Natural killer cell (primary cell): Measurements from ENCODE around the gene MYBPH. TPM values are rescaled to one million over a fixed set of nuclear protein-coding genes. Genes with fewer than 3 reads are reported as not detected.

Experiments
- ATAC-seq, 3 donors: fragments of 150-1000 bp in 2 of 3; fragments of 200-7000 bp in 1 of 3; cut with Tn5 transposase; 1 replicate in 1 of 3; 2 replicates in 2 of 3; pipeline ENCODE4 v1.10.0; 2021; ENCODE audit warnings: mild to moderate bottlenecking in 2 of 3, moderate library complexity in 2 of 3
- DNase-seq, 2 donors: peaks; one replicate each; pipeline versions ENCODE4 v3.0.0 to v3.0.0-alpha.2; 2013 to 2021; ENCODE audit warnings: mixed read lengths in 1 of 2
- H3K27ac ChIP-seq: one replicate; pipeline ENCODE4 v1.5.1; 2013; ENCODE audit warnings: mild to moderate bottlenecking, low read length
- H3K27me3 ChIP-seq: one replicate; pipeline ENCODE4 v1.6.1; 2013; ENCODE audit warnings: low read length; ENCODE audit not compliant: control insufficient read depth, insufficient read depth
- H3K36me3 ChIP-seq: one replicate; pipeline ENCODE4 v1.6.1; 2013; ENCODE audit warnings: low read length; ENCODE audit not compliant: control insufficient read depth, insufficient read depth
- H3K4me1 ChIP-seq: one replicate; pipeline ENCODE4 v1.6.1; 2013; ENCODE audit warnings: low read length; ENCODE audit not compliant: control insufficient read depth, insufficient read depth
- H3K4me3 ChIP-seq: one replicate; pipeline ENCODE4 v1.5.1; 2013; ENCODE audit warnings: low read length
- H3K9me3 ChIP-seq: one replicate; pipeline ENCODE4 v1.6.1; 2013; ENCODE audit warnings: low read length; ENCODE audit not compliant: control insufficient read depth, insufficient read depth
- H3K27ac Mint-ChIP-seq, 2 donors: one replicate each; pipeline ENCODE4 v1.8.0; 2022; ENCODE audit warnings: mild to moderate bottlenecking in 2 of 2, mixed read lengths in 2 of 2, moderate library complexity in 1 of 2
- H3K27me3 Mint-ChIP-seq, 2 donors: one replicate each; pipeline ENCODE4 v1.8.0; 2022; ENCODE audit warnings: low read depth in 2 of 2, mixed read lengths in 2 of 2
- H3K36me3 Mint-ChIP-seq: one replicate; pipeline ENCODE4 v1.8.0; 2022; ENCODE audit warnings: mixed read lengths
- H3K4me1 Mint-ChIP-seq, 2 donors: one replicate each; pipeline ENCODE4 v1.8.0; 2022; ENCODE audit warnings: mixed read lengths in 2 of 2
- H3K4me3 Mint-ChIP-seq: one replicate; pipeline ENCODE4 v1.8.0; 2022; ENCODE audit warnings: mild to moderate bottlenecking, moderate library complexity, mixed read lengths
- H3K9me3 Mint-ChIP-seq, 2 donors: one replicate each; pipeline ENCODE4 v1.8.0; 2022; ENCODE audit warnings: mixed read lengths in 2 of 2
- CTCF ChIP-seq: fragments of 200-600 bp; IDR thresholded peaks from one replicate; pipeline ENCODE4 v1.8.0; 2022; ENCODE audit warnings: antibody characterized with exemption
- WGBS: methylation state at CpG from one replicate; pipeline ENCODE4 v1.1.7; 2013; ENCODE audit warnings: missing lambda C conversion rate; ENCODE audit not compliant: insufficient coverage; 5-methylcytosine and 5-hydroxymethylcytosine counted together
- intact Hi-C: fragments of 100-400 bp; cut with micrococcal nuclease; formaldehyde crosslinking; loops from one replicate; pipeline ENCODE4 v1.14.2; 2022
- total RNA-seq, 4 donors: library from RNA; stranded (reverse); fragments of 120-200 nt in 1 of 4; gene quantifications; one replicate each; pipeline versions ENCODE4 v1.2.3 to v1.2.4, GENCODE V29; 2013 to 2022

Gene MYBPH
- total RNA-seq, 3 donors from 2014 or later (not counting 1 experiment from before 2014, with no cell fraction given) = not detected

GRCh38 chr1:203197625-203198024 lies 22.0 kb upstream of the MYBPH start:
- H3K4me1 Mint-ChIP-seq = no peaks in the 10 kb centered on the region
- ATAC-seq = no peak
- no peak overlapping the region for H3K4me3 Mint-ChIP-seq
- H3K4me1 ChIP-seq = peaks cover 5% of the 10 kb centered on the region
- H3K9me3 Mint-ChIP-seq = no peaks in the 10 kb centered on the region
- no peaks in the 10 kb centered on the region for H3K36me3 ChIP-seq
- WGBS = 39% methylated on average over 3 of the region's 3 CpGs
- TF ChIP-seq CTCF = no peak
- no peaks in the 10 kb centered on the region for H3K27me3 ChIP-seq
- H3K27me3 Mint-ChIP-seq = peaks cover 22 to 24% of the 10 kb centered on the region in 2 donors
- no peak for DNase-seq
- H3K27ac Mint-ChIP-seq = no peak overlapping the region
- H3K9me3 ChIP-seq = no peaks in the 10 kb centered on the region
- H3K4me3 ChIP-seq = no peak overlapping the region
- no peaks in the 10 kb centered on the region for H3K36me3 Mint-ChIP-seq
- intact Hi-C loops = no loop called here
- no peak overlapping the region for H3K27ac ChIP-seq

DNA sequence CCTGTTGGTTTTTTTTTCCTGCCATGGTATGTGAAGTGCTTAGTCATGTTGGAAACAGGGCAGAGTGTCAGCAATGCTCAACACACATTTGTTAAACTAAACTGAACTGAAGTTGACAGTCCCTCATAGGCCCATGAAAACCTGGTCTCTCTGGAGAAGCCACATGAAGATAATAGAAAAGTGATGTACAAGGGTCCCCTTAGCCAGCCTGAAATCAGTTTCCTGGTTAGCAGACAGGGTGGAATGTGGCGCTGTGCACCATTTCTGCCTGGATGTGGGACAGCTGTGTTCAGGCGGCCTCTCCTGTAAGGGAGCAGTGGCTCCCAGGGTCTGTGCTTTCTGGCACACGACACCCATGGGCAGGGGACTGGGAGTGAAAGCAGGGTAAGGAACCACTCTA lies 20.7 kb upstream of the MYBPH start:
- H3K27ac Mint-ChIP-seq = no peak overlapping the region
- H3K4me1 ChIP-seq = no peaks in the 10 kb centered on the region
- ATAC-seq = no peak
- H3K27ac ChIP-seq = no peak overlapping the region
- intact Hi-C loops = no loop called here
- H3K36me3 Mint-ChIP-seq = no peaks in the 10 kb centered on the region
- H3K4me1 Mint-ChIP-seq = no peaks in the 10 kb centered on the region
- no peaks in the 10 kb centered on the region for H3K36me3 ChIP-seq
- H3K4me3 Mint-ChIP-seq = no peak overlapping the region
- H3K27me3 Mint-ChIP-seq = peaks cover 19 to 25% of the 10 kb centered on the region in 2 donors
- no peak for DNase-seq
- no peaks in the 10 kb centered on the region for H3K9me3 Mint-ChIP-seq
- no peak overlapping the region for H3K4me3 ChIP-seq
- no peaks in the 10 kb centered on the region for H3K27me3 ChIP-seq
- 91% methylated on average over 3 of the region's 3 CpGs for WGBS
- TF ChIP-seq CTCF = no peak
- no peaks in the 10 kb centered on the region for H3K9me3 ChIP-seq

DNA sequence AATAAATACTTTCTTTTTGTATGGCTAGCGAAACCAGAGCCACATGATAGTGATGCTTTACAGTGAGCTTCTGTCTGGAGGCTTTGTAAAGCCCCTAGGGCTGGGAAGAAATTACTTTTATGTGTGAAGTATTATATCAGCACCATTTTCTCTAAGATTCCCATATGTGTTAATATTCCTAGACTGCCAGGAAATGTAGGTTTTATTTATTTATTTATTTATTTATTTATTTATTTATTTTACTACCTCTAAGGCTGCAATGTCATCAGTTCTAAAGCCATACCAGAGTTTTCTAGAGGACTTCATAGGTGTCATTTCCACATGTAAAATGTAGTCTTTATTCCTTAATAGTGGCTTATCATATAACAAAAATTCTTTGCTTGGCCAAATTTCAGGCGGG lies 15.3 kb upstream of the MYBPH start:
- no peak overlapping the region for H3K4me3 Mint-ChIP-seq
- 87% methylated on average over 2 of the region's 2 CpGs for WGBS
- Histone ChIP-seq H3K27ac (no peak overlapping the region), H3K36me3 (no peaks in the 10 kb centered on the region), H3K4me3 (no peak overlapping the region), H3K27me3 (no peaks in the 10 kb centered on the region), H3K9me3 (no peaks in the 10 kb centered on the region), H3K4me1 (no peaks in the 10 kb centered on the region)
- H3K27ac Mint-ChIP-seq = no peak overlapping the region
- ATAC-seq (no peak), DNase-seq (no peak)
- H3K4me1 Mint-ChIP-seq = peaks cover 0 to 3% of the 10 kb centered on the region in 2 donors
- no peaks in the 10 kb centered on the region for H3K36me3 Mint-ChIP-seq
- H3K27me3 Mint-ChIP-seq = peaks cover 14 to 19% of the 10 kb centered on the region in 2 donors
- no peak for TF ChIP-seq CTCF
- intact Hi-C loops = no loop called here
- H3K9me3 Mint-ChIP-seq = no peaks in the 10 kb centered on the region

DNA sequence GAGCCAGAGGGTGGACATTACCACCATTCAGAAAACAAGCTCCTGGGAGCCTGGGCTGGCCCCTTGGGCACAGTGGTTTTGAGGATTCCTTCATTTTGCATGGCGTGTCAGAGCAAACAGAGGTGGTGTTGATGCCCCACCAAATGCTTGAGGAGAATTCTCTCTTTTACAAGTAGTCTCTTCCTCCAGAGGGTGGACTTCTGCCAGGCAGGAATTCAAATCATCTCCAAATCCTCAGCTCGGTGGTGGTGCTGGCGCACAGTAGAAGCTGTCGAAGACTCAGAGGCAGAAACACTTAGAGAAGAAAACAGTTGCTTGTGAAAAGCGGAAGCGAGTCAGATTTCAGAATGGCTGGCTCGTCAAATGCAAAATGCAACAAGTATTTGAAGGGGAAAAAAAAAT lies 14.3 kb upstream of the MYBPH start:
- Histone ChIP-seq H3K4me1 (no peaks in the 10 kb centered on the region), H3K9me3 (no peaks in the 10 kb centered on the region), H3K27ac (no peak overlapping the region), H3K36me3 (no peaks in the 10 kb centered on the region), H3K4me3 (no peak overlapping the region), H3K27me3 (no peaks in the 10 kb centered on the region)
- no peaks in the 10 kb centered on the region for H3K9me3 Mint-ChIP-seq
- H3K36me3 Mint-ChIP-seq = no peaks in the 10 kb centered on the region
- no peak for TF ChIP-seq CTCF
- ATAC-seq = no peak
- WGBS = 90% methylated on average over 7 of the region's 7 CpGs
- no peak for DNase-seq
- H3K27ac Mint-ChIP-seq = no peak overlapping the region
- peaks cover 0 to 3% of the 10 kb centered on the region in 2 donors for H3K4me1 Mint-ChIP-seq
- H3K27me3 Mint-ChIP-seq = peaks cover 10 to 19% of the 10 kb centered on the region in 2 donors
- no peak overlapping the region for H3K4me3 Mint-ChIP-seq
- intact Hi-C loops = no loop called here
